ENCODE data around the gene G6PC2. TPM values are rescaled to one million over a fixed set of nuclear protein-coding genes. Genes with fewer than 3 reads are reported as not detected.
"Not testable (repeated sequence)": the region's sequence is repeated elsewhere in the genome, so short reads cannot be mapped to it uniquely, and the experiment has no call there.

G6PC2 gene
- total RNA-seq, 1 donor from 2014 or later, result not detected

DNA sequence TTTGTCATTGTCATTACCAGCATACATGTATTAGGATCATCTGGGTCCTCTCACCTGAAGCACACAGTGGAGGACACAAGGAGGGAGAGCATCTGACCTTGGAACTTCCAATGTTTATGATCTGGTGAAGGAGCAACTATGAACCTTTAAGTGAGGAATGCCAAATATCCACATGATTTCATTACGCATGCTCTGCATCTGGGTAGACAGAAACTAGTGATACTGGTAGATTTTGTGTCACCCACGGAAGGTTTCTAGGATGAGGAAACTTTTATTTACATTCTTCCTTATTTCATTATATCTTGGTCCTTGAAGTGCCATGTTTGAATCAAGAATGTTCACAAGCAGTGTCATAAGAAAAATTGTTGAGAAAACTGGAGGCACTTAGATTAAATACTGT, 42.9 kb upstream of the G6PC2 start:
- Mint-ChIP-seq H3K4me3 (ENCODE audit: unreplicated experiment) (no peak overlapping the region), H3K27me3 (ENCODE audit: low read depth, unreplicated experiment) (no peaks in the 10 kb centered on the region), H3K9me3 (ENCODE audit: unreplicated experiment) (no peaks in the 10 kb centered on the region), H3K4me1 (ENCODE audit: low read depth, unreplicated experiment) (peaks cover 2% of the 10 kb centered on the region), H3K27ac (ENCODE audit: unreplicated experiment) (no peak overlapping the region), H3K36me3 (ENCODE audit: low read depth, unreplicated experiment) (no peaks in the 10 kb centered on the region)
- Histone ChIP-seq H3K9me3 (ENCODE audit: insufficient read depth, low read depth, low read length) (no peaks in the 10 kb centered on the region), H3K4me2 (ENCODE audit: low read length) (no peak overlapping the region), H3K9ac (ENCODE audit: low read length) (no peak overlapping the region), H3K4me3 (ENCODE audit: insufficient read depth, low read depth, low read length) (no peak overlapping the region), H2AFZ (ENCODE audit: low read depth, low read length) (no peak overlapping the region), H3K4me1 (ENCODE audit: insufficient read depth, low read length) (no peaks in the 10 kb centered on the region), H3K79me2 (ENCODE audit: insufficient read depth, low read length) (no peaks in the 10 kb centered on the region), H3K27ac (ENCODE audit: low read depth, low read length) (no peak overlapping the region), H3K27me3 (ENCODE audit: insufficient read depth, low read length) (no peaks in the 10 kb centered on the region), H3K36me3 (ENCODE audit: insufficient read depth, low read length) (no peaks in the 10 kb centered on the region), H4K20me1 (ENCODE audit: insufficient read depth, low read length) (no peaks in the 10 kb centered on the region)
- TF ChIP-seq EZH2 (IDR thresholded peaks at IDR 0.05; ENCODE audit: insufficient read depth, low read length) (no peak), CTCF (IDR thresholded peaks at IDR 0.05; ENCODE audit: insufficient read depth, low read depth, low read length) (no peak)
- no peak for DNase-seq (ENCODE audit: low read depth)
- no peak for FAIRE-seq

DNA sequence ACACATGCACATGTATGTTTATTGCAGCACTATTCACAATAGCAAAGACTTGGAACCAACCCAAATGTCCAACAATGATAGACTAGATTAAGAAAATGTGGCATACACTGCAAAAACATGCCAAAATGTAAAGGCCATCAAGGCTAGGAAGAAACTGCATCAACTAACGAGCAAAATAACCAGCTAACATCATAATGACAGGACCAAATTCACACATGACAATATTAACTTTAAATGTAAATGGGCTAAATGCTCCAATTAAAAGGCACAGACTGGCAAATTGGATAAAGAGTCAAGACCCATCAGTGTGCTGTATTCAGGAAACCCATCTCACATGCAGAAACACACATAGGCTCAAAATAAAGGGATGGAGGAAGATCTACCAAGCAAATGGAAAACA, 33.9 kb upstream of the G6PC2 start:
- FAIRE-seq; H3K4me3 ChIP-seq (ENCODE audit: insufficient read depth, low read depth, low read length); DNase-seq (ENCODE audit: low read depth); H4K20me1 ChIP-seq (ENCODE audit: insufficient read depth, low read length); H3K36me3 Mint-ChIP-seq (ENCODE audit: low read depth, unreplicated experiment); H3K4me2 ChIP-seq (ENCODE audit: low read length); H3K79me2 ChIP-seq (ENCODE audit: insufficient read depth, low read length); H3K4me1 ChIP-seq (ENCODE audit: insufficient read depth, low read length); H3K27me3 Mint-ChIP-seq (ENCODE audit: low read depth, unreplicated experiment); H3K27ac ChIP-seq (ENCODE audit: low read depth, low read length); H3K9ac ChIP-seq (ENCODE audit: low read length); H3K27me3 ChIP-seq (ENCODE audit: insufficient read depth, low read length); H3K27ac Mint-ChIP-seq (ENCODE audit: unreplicated experiment); H3K9me3 ChIP-seq (ENCODE audit: insufficient read depth, low read depth, low read length); H2AFZ ChIP-seq (ENCODE audit: low read depth, low read length); H3K4me3 Mint-ChIP-seq (ENCODE audit: unreplicated experiment); H3K4me1 Mint-ChIP-seq (ENCODE audit: low read depth, unreplicated experiment); H3K36me3 ChIP-seq (ENCODE audit: insufficient read depth, low read length); H3K9me3 Mint-ChIP-seq (ENCODE audit: unreplicated experiment): not testable (repeated sequence)

DNA sequence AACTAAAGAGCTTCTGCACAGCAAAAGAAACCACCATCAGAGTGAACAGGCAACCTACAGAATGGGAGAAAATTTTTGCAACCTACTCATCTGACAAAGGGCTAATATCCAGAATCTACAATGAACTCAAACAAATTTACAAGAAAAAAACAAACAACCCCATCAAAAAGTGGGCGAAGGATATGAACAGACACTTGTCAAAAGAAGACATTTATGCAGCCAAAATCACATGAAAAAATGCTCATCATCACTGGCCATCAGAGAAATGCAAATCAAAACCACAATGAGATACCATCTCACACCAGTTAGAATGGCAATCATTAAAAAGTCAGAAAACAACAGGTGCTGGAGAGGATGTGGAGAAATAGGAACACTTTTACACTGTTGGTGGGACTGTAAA, 30.7 kb upstream of the G6PC2 start:
- H3K27me3 Mint-ChIP-seq (ENCODE audit: low read depth, unreplicated experiment); FAIRE-seq; H2AFZ ChIP-seq (ENCODE audit: low read depth, low read length); H3K27ac Mint-ChIP-seq (ENCODE audit: unreplicated experiment); H3K79me2 ChIP-seq (ENCODE audit: insufficient read depth, low read length); H3K9me3 Mint-ChIP-seq (ENCODE audit: unreplicated experiment); H3K9me3 ChIP-seq (ENCODE audit: insufficient read depth, low read depth, low read length); DNase-seq (ENCODE audit: low read depth); H3K4me1 Mint-ChIP-seq (ENCODE audit: low read depth, unreplicated experiment); H3K4me2 ChIP-seq (ENCODE audit: low read length); H3K27me3 ChIP-seq (ENCODE audit: insufficient read depth, low read length); H3K4me3 Mint-ChIP-seq (ENCODE audit: unreplicated experiment); H3K4me1 ChIP-seq (ENCODE audit: insufficient read depth, low read length); H3K36me3 Mint-ChIP-seq (ENCODE audit: low read depth, unreplicated experiment); H3K4me3 ChIP-seq (ENCODE audit: insufficient read depth, low read depth, low read length); H4K20me1 ChIP-seq (ENCODE audit: insufficient read depth, low read length); H3K36me3 ChIP-seq (ENCODE audit: insufficient read depth, low read length); H3K27ac ChIP-seq (ENCODE audit: low read depth, low read length); H3K9ac ChIP-seq (ENCODE audit: low read length): not testable (repeated sequence)

GRCh38 chr2:168870824-168871223, 30.3 kb upstream of the G6PC2 start:
- H3K79me2 ChIP-seq (ENCODE audit: insufficient read depth, low read length); H3K36me3 ChIP-seq (ENCODE audit: insufficient read depth, low read length); DNase-seq (ENCODE audit: low read depth); H3K4me1 ChIP-seq (ENCODE audit: insufficient read depth, low read length); H2AFZ ChIP-seq (ENCODE audit: low read depth, low read length); H3K4me3 ChIP-seq (ENCODE audit: insufficient read depth, low read depth, low read length); H3K4me1 Mint-ChIP-seq (ENCODE audit: low read depth, unreplicated experiment); FAIRE-seq; H3K9me3 Mint-ChIP-seq (ENCODE audit: unreplicated experiment); H3K27ac ChIP-seq (ENCODE audit: low read depth, low read length); H4K20me1 ChIP-seq (ENCODE audit: insufficient read depth, low read length); H3K4me2 ChIP-seq (ENCODE audit: low read length); H3K36me3 Mint-ChIP-seq (ENCODE audit: low read depth, unreplicated experiment); H3K27me3 Mint-ChIP-seq (ENCODE audit: low read depth, unreplicated experiment); H3K4me3 Mint-ChIP-seq (ENCODE audit: unreplicated experiment); H3K27ac Mint-ChIP-seq (ENCODE audit: unreplicated experiment); H3K9ac ChIP-seq (ENCODE audit: low read length); H3K27me3 ChIP-seq (ENCODE audit: insufficient read depth, low read length); H3K9me3 ChIP-seq (ENCODE audit: insufficient read depth, low read depth, low read length): not testable (repeated sequence)

Data from astrocyte (in vitro differentiated cells and primary cell).